GM19372 (cell line): ENCODE results near the gene IL20RB.
"Not testable (repeated sequence)": the region's sequence is repeated elsewhere in the genome, so short reads cannot be mapped to it uniquely, and the experiment has no call there.

Experiments used
- ATAC-seq: cut with Tn5 transposase; IDR thresholded peaks from one replicate; pipeline ENCODE4 v1.9.1; 2021; ENCODE audit warnings: mild to moderate bottlenecking, low read depth, moderate library complexity; ENCODE audit not compliant: unreplicated experiment

The IL20RB gene

DNA sequence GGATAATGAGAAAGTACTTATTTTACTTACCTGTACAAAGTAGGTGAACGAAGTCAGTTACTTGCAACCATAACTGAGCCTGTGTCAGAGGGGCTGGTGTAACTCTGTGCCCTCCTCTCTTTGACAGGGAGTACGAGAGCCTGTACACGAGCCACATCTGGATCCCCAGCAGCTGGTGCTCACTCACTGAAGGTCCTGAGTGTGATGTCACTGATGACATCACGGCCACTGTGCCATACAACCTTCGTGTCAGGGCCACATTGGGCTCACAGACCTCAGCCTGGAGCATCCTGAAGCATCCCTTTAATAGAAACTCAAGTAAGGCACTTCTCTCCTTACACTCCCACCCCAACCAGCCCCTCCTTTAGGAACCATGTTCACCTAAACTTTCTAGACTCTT, 24.2 kb downstream of the IL20RB start:
- no peak for ATAC-seq

DNA sequence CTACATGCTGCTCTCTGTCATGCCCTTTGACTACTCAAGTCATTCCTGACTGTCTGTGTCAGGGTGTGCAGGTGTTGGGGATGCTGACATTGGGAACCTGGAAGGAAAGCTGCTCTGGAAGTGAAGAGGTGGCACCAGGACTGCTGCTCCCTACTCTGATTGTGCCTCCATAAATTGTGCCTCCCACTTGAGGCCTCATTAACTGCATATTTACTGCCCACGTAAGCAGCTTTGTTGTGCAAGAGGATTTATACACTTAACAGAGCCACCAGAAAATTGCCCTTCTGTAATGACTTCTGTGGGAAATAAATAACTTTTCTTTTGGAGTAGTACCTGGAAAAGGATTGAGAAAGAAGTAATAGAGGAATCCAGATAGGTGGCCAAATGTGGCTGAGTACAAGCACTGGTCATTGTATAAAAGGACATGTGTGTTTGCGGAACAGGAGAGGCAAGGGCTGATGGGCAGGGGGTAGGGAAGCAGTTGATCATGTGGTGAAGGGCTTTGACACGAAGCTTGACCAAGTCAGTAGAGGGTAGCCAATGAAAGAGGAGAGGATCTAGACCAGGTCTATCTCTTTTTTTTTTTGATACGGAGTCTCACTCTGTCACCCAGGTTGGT, 24.8 kb downstream of the IL20RB start:
- no peak for ATAC-seq

DNA sequence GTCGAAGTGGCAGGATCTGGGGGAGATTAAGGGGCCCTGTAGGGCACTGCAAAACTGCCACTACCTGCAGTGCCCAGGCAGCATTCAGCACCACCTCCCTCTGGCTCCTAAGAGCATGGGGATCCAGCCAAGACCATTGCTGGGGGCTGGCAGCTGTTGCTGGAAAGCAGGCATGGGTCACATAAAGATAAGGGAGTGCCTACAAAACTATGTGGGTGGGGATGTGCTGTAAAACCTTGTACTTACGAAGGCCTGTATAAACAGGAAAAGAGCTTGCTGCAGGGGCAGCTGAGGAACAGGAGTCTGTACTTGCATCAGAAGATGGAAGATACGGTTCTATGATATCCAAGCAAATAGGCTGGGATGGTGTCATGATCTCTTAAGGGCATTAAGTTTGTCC, 27.1 kb downstream of the IL20RB start:
- no peak for ATAC-seq

DNA sequence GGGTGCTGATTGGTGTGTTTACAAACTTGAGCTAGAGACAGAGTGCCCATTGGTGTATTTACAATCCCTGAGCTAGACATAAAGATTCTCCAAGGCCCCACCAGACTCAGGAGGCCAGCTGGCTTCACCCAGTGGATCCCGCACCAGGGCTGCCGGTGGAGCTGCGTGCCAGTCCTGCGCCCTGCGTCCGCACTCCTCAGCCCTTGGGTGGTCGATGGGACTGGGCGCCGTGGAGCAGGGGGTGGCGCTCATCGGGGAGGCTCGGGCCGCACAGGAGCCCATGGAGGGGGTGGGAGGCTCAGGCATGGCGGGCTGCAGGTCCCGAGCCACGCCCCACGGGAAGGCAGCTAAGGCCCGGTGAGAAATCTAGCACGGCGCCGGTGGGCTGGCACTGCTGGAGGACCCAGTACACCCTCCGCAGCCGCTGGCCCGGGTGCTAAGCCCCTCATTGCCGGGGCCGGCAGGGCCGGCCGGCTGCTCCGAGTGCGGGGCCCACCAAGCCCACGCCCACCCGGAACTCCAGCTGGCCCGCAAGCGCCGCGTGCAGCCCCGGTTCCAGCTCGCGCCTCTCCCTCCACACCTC, 29.7 kb downstream of the IL20RB start:
- not testable (repeated sequence) for ATAC-seq

DNA sequence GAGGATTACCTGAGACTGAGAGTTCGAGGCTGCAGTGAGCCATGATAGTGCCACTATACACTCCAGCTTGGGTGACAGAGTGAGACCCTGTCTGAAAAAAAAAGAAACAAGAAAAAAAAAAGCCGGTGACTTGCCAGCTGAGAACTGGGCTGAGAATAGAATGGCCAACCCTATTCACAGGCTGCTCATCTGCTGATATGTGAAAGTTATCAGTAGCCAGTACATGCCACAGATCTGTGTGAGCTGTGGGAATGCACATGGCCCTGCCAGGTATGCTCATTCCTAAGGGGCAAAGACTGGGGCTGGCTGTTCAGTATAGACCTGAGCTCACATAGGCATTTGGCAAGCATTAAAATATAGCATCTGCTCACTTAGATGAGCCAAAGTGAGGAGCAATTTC, 30.9 kb downstream of the IL20RB start:
- no peak for ATAC-seq

DNA sequence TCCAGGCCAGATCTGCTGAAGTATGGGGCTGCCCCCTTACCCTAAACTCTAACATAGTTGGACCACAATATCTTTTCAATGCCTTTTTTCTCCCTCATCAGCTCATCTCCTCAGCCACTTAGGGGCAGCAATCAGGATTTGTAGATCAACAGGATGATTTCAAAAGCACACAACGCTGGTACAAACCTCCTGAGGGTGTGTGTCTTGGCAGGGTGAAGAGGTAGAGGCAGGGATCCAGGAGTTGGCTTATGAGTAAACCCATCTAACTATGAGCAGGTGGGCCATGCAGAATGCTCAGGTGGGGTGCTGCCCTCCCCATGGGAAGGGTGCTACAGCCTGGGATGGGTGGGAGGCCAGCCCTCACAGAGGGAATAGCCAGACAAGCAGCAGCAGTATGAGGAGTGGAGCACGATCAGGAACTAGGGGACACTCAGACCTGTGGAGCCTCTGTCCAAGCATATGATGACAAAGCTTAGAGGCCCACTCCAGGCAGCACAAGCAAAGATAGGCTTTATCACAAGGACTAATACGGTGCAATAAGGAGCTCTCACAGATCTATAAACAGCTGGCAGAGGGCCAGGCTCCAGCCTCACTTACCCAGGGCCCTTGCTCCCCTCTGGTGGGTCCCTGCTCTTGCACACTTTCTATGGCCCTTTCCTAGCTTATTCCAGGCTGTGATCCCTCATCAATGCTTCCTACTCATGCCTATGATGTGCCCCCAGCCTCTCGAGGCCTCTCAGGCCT, 32.2 kb downstream of the IL20RB start:
- no peak for ATAC-seq

DNA sequence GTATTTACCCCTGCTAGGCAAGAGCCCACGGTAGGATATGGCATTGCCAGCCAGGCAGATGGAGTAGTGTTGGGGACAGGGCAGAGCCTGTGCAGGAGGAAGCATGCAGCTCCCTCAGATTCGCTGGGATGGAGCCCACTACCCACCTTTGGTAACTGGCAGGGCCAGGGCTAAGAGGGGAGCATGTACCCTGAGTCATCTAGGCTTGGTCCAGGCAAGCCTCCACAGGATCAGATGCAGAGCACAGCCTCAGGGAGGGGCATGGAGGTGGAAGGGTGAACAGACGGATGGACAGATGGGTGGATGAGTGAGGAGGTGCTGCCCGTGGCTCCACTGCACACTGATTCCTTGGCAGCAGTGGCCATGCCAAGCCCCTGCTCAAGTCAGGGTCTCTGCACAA, 33.0 kb downstream of the IL20RB start:
- ATAC-seq, result no peak

DNA sequence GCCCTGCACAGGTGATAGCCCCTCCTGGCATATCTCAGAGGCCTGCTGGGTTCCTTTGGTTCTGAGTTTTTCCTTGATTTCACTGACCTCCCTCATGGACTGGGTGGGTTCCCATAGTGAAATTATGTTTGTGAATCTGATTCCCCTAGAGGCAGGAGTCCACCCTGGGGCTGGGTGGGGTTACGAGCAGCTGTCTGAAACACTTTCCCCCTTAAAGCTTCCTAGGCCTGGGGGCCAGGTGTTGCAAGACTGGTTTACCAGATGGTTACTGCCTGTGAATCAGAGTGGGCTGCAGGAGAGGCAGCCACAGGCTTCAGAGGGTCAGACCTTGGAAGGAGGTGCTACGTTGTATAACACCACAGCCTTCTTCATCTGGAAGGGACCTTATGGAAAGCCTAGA, 34.3 kb downstream of the IL20RB start:
- ATAC-seq, result no peak

DNA sequence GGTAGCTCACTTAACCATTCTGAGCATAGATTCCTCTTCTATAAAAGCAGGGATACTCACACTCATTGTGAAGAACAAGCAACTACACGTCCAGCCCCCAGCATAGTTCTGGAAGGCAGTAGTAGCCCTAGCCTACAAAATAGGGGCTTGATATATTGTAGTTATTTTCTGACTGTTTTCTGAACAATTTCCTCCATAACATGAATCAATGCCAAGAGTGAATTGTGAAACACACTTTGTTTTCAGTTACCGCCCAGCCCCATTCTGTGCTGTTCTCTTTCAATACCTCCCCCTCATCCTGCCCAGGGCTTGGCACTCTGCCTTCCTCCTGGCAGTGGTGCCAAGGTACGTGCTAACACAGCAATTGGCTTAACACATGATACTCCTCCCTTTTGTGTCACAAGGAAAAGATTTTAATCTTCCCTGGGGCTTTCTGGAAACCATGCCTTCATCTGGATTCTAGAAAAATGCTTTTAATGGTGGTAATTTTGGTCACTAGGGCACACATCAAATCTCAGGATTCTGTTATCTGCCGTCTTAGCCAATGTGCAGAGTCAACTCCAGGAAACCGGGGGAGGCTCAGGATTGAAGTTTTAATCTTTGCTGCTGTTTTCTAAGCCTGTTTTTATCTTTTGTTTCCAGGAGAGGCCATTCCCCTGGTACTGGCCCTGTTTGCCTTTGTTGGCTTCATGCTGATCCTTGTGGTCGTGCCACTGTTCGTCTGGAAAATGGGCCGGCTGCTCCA, 37.2 kb downstream of the IL20RB start:
- ATAC-seq, result no peak

DNA sequence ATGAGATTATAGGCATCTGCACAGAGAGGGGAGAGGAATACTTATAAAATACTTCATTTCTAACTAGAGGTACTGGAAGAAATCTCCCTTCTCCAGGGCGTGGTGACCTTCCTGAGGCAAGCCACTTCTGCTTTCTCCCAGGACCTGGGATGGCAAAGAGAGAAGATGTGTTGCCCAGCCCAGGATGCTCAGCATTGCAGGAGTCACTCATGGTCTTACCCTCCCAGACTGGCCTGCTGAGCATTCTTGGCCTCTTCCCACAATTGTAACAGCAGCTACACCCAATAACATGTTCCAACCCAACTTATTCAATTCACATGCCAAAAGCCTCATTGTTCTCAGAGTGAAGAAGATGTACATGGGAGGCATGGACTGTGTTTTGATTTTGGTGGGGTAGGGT, 37.9 kb downstream of the IL20RB start:
- no peak for ATAC-seq

DNA sequence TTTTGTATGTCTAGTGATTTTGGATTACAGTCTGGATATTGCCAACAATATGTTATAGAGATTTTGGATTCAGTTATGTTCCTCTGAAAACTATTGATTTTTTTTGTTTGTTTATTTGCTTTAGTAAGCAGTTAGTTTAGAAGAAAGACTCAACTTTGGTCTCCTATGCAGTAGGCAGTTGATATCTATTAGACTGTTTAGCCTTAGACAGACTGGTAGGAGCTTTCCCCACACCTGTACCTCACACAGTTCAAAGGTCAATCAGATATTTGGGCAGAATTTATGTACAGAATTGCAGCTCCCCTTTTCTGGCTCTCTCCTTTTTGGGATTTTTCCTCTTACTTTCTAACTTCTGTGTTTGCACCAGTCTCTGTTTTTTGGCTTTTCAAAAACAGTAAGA, 42.3 kb downstream of the IL20RB start:
- ATAC-seq, result no peak

DNA sequence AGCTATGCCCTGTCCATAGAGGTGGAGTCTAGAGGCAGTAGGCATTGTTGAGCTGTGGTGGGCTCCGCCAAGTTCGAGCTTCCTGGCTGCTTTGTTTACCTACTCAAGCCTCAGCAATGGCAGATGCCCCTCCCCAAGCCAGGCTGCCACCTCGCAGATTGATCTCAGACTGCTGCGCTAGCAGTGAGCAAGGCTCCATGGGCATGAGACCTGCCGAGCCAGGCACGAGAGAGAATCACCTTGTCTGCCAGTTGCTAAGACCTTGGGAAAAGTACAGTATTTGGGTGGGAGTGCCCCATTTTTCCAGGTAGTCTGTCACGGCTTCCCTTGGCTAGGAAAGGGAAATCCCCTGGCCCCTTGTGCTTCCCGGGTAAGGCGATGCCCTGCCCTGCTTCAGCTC, 49.6 kb downstream of the IL20RB start:
- not testable (repeated sequence) for ATAC-seq

DNA sequence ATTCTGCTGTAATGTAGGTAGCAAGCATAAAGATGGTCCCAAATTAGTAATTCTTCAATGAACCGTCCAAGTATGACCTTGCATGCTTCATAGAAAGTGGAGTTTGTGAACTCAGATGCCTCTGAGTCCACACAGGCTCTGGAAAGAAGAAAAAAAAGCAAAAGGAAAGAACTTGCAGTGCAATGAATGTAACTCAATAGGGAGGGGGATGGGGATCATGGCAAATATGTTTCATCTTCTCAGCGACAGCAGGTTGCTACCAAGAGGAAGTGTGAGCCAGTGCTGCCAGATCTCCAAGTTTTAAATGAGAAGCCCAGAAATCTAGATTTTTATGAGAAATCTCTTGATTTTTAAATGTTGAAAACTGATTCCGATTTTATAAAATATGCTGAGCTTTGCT, 50.3 kb downstream of the IL20RB start:
- ATAC-seq, result no peak

DNA sequence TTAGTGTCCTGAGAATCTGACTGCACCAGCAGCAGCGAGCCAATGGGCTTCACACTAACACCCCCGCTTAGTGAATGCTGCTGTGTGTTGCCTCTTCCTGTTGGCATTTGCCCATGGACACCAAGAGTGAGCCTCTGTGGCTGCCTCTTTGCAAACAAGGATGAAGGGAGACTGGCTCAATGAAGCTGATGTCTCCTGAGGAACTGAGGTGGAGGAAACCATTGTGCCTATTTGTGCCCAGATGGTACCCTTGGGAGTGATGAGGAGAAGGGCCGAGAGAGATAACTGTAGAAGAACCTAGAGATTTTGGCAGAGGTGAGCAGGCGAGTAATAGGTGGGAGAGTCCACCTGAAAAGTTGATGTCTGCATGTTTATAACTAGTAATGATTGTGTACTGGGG, 51.2 kb downstream of the IL20RB start:
- ATAC-seq, result no peak

DNA sequence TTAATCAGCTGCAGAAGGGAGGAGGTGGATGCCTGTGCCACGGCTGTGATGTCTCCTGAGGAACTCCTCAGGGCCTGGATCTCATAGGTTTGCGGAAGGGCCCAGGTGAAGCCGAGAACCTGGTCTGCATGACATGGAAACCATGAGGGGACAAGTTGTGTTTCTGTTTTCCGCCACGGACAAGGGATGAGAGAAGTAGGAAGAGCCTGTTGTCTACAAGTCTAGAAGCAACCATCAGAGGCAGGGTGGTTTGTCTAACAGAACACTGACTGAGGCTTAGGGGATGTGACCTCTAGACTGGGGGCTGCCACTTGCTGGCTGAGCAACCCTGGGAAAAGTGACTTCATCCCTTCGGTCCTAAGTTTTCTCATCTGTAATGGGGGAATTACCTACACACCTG, 52.4 kb downstream of the IL20RB start:
- ATAC-seq, result no peak

DNA sequence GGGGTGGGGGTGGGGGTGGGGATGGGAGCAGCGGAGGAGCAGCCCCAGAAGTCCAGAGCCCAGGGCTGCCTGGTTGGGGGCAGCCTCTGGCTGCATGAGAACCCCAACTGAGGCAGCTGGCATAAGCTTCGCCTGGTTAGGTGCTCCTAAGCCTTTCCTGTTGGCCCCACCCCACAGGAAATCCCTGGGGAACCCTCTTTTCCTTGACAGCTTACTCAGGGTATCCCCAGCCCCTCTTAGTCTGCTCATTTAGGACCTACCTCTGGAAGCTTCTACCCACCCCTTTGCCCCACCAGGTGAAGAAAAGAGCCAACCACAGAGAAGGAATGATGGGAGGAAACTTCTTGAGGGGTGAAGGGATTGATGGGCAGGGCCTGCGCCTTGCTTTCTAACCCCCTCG, 53.4 kb downstream of the IL20RB start:
- ATAC-seq, result no peak

DNA sequence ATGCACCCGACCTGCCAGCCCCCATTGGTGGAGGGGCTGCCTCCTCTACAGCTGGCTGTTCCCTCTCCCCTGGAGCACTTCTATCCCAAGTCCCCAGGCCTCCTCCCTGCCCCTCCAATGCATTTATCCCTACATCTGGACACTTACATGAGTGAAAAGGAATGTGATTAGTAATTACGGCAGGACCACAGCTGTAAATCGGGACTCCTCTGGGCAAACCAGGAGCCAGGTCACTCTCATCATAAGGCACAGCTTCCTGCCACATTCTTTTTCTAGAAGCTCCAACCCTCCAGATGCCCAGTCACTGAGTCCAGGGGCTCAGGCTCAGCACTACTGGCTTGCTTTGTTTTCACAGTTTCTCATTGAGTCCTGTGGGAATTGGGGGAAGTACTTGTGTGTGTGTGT, 54.3 kb downstream of the IL20RB start:
- ATAC-seq, result no peak

DNA sequence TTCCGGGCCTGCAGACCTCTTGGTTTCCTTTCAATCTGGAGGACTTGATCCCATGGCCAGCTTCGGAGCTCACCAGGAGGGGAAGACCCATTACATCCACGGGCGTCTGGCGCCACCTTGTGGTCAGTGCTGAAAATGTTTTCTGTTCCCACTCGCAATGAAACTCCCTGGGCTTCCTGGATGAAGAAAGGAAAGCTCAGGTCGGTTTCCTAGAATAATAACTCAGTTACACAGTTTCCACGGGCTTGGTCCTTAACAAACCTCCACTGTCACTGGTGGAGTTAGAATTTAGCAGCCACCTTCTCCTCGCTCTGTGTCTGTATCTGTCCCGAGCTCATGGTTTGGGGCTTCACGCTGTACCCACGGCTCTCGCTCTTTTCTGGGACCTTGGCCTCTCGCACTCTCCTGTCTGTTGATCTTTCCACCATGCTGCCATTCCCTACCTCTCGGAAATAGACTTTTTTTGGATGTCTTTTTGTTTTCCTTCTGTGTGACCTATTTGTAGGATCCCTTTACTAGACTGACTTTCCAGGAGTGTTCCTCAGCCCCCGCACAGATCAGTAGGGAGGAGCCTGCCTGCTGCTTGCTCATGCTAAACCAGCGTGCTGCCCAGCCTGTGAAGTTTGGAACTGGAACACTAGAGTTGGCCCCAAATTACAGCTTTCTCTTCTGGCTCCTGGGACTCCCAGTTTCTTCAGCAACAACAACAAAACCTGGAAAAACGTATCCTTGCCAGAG, 56.3 kb downstream of the IL20RB start:
- ATAC-seq, result peak; percentile 66

DNA sequence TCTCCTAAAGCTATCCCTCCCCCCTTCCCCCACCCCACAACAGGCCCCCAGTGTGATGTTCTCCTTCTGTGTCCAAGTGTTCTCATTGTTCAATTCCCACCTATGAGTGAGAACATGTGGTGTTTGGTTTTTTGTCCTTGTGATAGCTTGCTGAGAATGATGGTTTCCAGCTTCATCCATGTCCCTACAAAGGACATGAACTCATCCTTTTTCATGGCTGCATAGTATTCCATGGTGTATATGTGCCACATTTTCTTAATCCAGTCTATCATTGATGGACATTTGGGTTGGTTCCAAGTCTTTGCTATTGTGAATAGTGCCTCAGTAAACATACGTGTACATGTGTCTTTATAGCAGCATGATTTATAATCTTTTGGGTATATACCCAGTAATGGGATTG, 59.5 kb downstream of the IL20RB start:
- ATAC-seq, result not testable (repeated sequence)

DNA sequence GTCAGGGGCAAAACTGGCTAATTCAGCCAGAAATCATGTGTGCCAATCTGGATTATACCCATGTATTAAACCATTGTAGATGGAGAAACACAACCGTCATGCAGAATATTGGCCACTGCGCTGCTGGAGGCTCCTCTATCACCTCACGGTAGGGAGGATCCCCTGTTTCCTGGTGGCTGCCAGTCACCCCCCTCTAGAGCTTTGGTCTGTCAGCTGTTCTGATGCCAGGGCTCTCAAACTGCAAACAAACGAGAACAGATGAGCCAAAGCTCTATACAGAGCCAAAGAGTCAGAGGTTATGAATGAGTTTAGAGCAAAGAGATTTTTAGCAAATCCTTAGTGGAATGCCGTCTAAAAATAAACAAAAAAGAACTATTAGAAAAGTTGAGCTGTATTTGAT, 62.5 kb downstream of the IL20RB start:
- ATAC-seq, result no peak

DNA sequence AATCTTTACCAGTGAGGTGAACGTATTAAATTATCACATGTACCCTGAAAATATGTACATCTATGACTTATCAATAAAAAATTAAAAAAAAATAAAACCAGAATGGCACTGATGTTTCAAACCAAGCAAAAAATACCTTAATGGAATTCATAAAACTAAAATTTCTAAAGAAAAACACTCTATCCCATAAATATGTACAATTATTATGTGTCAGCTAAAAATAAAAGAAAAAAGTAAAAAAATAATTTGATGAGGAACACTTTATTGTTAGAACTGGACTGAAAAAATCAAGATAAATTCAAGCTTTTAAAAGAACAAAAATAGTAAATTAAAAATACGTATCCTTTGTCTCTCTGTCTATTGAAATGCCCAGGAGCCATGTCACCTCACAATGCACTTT, 63.1 kb downstream of the IL20RB start:
- ATAC-seq, result no peak
